Left cardiac atrium (tissue), 4 donors: ENCODE measurements around the gene EPHA10. TPM values are rescaled to one million over a fixed set of nuclear protein-coding genes. Genes with fewer than 3 reads are reported as not detected.
"Not testable (repeated sequence)": the region's sequence is repeated elsewhere in the genome, so short reads cannot be mapped to it uniquely, and the experiment has no call there.

Source experiments
- ATAC-seq, 2 donors: fragments of 200-7000 bp; cut with Tn5 transposase; one replicate each; pipeline ENCODE4 v1.9.1; 2020; ENCODE audit warnings: mild to moderate bottlenecking in 2 of 2, moderate library complexity in 2 of 2
- DNase-seq: peaks from one replicate; pipeline ENCODE4 v3.0.0-alpha.2; 2020
- intact Hi-C, 2 donors: fragments of 100-400 bp; cut with DNase I; formaldehyde crosslinking; loops; one replicate each; pipeline versions ENCODE4 v1.14.1 to v1.15.1; 2022 to 2023
- total RNA-seq, 2 donors: library from RNA; stranded (reverse); fragmentation: NEBNext Ultra II Directional; extraction: Animal tissue kit (Norgen Biotek cat#: 25700); gene quantifications; one replicate each; pipeline ENCODE4 v1.2.1, GENCODE V29; 2021
- donor health status: DM: no; HTN: yes; CAD: no.
- donor health status: DM: no; HTN: yes; CAD: no; lungs with severe emphysema.
- donor health status: DM: yes; HTN: yes; CAD: no.
- donor health status: Dilated cardiomyopathy.

Gene EPHA10
- total RNA-seq, 2 donors from 2014 or later, result 0.16 to 0.21 TPM

DNA sequence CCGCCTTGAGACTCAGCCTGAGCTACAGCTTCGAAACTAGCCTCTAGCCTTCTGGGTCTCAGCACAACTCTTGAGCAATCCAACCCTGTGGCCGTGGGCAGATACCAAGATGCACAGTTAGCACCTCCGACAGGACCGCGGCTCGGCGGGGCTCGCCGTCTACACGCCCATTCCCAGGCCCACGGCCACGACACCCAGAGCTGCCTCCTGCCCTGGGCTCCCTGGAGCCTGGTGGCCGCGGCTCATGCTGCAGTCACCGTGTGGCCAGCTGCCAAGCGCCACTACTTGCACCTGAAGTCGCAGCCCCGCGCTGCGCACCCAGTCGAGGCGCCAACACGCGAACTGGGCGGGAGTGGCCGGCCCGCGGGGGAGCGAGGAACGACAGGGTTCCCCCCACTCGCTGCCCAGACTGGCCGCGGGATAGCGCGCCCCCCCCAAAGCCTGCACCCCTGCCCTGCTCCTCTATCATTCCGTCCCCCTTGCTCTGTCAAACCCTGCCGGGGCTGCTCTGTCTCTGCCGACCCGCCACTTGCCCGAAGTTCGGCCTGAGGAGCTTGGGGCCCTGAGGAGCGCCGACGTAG is 73.3 kb downstream of the EPHA10 start:
- ATAC-seq (peak; percentile 4 to 12), DNase-seq (peak; percentile 48)
- intact Hi-C loops, result loop anchor here in 1 of 2 donors (5.0 kb wide), 1 partner anchor 116 kb away; the partner anchor contains the start of genes C1orf122 and YRDC

DNA sequence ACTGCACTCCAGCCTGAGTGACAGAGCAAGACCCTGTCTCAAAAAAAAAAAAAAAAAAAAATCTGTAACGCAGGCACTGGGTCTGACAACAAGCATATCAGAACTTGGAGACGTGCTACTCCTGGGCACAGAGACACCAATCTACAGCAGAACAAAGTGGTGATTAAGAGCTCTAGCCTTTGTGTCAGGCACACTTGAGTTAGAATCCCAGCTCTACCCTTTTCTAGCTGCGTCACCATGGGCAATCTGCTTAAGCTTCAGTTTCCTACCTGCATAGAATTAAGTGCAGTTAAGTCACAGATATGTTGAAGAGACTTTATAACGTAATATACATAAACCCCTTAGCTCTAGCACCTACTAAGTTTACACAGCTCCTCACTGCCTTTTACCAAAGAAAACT is 76.0 kb downstream of the EPHA10 start:
- DNase-seq, result no peak
- intact Hi-C loops, result loop anchor here in 1 of 2 donors (10.0 kb wide), 2 partner anchors 84 to 234 kb away; no protein-coding TSS in a partner anchor
- ATAC-seq, result no peak

DNA sequence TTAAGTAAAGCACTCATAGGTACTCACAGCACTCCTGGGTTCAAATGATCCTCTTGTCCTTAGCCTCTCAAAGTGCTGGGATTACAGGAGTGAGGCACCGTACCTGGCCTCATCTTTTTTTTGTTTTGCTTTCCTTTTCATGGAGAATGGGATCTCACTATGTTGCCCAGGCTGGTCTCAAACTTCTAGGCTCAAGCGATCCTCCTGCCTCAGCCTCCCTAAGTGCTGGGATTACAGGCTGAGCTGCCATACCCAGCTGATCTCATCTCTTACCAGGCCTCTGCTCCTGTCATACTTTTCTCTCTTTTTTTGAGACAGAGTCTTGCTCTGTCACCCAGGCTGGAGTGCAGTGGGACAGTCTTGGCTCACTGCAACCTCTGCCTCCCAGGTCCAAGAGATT is 77.2 kb downstream of the EPHA10 start:
- ATAC-seq, DNase-seq: not testable (repeated sequence)
- intact Hi-C loops, result loop anchor here in 1 of 2 donors (10.0 kb wide), 2 partner anchors 83 to 233 kb away; no protein-coding TSS in a partner anchor

DNA sequence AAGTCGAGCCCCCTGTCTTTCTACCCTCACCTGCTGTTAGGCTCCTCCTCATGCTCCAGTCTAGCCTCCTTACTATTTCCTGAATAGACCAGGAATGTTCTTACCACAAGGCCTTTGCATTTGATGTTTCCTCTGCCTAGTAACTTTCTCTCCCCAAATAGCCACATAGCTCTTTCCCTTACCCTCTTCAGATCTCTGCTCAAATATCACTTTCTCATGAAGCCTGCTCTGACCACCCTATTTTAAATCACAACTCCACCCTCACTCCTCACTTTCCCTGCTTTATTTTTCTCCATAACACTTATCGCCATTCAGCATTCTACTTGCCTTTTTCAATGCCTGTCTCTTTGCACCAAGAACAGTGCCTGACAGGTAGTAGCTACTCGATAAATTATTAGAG is 79.2 kb downstream of the EPHA10 start:
- ATAC-seq (no peak), DNase-seq (no peak)
- intact Hi-C loops, result loop anchor here in 1 of 2 donors (10.0 kb wide), 2 partner anchors 81 to 231 kb away; no protein-coding TSS in a partner anchor

DNA sequence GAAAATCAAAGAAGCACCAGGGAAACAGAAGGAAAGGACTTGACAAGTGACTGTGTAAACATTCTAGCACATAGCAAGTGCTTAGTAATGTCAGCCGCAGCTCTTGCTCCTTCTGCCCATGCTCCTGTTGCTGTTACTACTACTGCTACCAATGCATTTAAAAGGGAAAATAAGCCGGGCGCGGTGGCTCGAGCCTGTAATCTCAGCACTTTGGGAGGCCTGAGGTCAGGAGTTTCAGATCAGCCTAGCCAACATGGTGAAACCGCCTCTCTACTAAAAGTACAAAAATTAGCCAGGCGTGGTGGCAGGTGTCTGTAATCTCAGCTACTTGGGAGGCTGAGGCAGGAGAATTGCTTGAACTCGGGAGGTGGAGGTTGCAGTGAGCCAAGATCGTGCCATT is 80.7 kb downstream of the EPHA10 start:
- DNase-seq, result not testable (repeated sequence)
- intact Hi-C loops, result loop anchor here (5.0 to 10.0 kb wide), 4 partner anchors 77 to 232 kb away; no protein-coding TSS in a partner anchor

DNA sequence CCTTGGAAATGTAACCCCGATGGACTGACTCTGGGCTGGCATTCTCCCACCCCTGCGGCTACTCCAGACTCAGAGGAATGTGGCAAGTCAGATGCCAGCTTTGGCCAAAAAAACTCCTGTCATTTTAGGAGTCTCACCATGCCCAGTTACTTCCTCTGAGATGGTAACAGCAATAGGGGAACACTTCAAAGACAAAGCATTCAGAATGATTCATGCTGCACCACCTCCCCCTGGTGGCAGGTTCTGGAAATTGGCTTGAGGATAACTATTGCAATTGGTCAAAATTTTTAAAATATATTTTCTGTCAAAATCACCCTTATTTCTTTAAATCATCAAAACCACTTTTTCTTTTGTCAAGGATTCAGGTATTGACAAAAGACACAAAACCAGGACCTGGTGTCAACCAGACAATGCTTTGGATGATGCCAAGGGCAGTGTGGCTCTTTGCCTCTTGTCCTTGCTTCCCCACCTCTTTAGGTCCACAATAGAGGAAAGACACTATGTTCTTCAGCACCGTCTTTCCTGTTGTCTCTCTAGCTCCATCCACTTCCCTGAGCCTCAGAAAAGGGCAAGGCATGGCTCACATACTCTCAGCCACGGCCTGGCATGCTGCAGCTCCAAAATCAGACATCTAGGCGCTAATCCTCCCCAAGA is 82.5 kb downstream of the EPHA10 start:
- intact Hi-C loops, result loop anchor here (5.0 to 10.0 kb wide), 4 partner anchors 75 to 230 kb away; no protein-coding TSS in a partner anchor
- ATAC-seq (peak; percentile 57 to 74), DNase-seq (peak; percentile 68)

More for the DNA sequence above, 80.7 kb downstream of the EPHA10 start:
- not testable (repeated sequence) for ATAC-seq

DNA sequence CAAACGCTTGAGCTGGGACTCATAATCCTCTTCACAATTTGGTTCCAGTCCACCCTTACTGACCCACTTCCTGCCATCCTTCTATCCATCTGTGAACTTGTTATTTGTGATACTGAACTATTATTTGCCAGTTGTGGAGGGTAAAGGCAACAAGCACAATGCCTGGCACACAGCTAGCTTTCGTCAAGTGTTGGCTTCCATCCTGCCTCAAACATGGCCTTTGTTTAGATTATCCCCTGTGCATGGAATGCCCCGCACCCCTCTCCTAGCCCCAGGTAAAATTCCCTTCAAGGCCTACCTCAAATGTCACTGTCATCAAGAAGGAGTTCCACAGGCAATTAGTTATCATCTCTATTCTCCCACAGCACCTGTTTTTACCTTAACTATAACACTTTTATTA is 84.0 kb downstream of the EPHA10 start:
- DNase-seq (no peak), ATAC-seq (no peak)
- intact Hi-C loops, result loop anchor here (5.0 to 10.0 kb wide), 4 partner anchors 74 to 229 kb away; no protein-coding TSS in a partner anchor

DNA sequence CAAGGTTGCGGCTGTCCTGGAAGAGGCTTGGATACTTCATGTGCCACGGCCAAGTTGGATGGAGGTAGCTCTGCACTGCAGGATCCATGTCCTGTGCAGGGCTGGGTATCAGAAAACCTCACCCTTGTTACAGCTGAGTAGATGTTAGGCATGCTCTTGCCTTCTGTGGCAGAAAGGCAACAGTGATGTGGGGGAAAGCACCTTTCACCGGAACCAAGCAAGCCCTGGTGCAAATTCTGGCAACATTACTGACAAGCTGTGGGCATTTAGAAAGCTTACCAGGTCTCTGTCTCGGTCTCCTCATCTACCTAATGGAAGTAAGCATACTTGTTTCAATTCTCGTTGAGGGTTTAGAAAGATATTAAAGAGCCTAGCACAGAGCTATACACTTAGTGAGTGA is 87.1 kb downstream of the EPHA10 start:
- ATAC-seq (no peak), DNase-seq (no peak)
- intact Hi-C loops, result no loop called here

DNA sequence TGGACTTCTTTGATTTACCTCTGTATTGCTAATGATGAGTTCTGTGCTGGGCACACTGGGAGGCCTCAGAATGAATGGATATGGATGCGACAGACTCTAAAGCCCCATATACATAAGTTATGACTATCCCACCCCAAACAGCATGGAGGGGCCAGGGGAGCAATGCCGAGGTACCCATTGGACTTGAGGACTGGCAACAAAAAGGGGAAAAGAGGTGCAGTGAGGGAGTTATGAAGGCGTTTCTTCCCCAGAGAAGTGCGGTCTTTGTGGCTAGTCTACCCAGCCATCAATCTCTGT is 87.8 kb downstream of the EPHA10 start:
- intact Hi-C loops, result no loop called here
- ATAC-seq (no peak), DNase-seq (no peak)

DNA sequence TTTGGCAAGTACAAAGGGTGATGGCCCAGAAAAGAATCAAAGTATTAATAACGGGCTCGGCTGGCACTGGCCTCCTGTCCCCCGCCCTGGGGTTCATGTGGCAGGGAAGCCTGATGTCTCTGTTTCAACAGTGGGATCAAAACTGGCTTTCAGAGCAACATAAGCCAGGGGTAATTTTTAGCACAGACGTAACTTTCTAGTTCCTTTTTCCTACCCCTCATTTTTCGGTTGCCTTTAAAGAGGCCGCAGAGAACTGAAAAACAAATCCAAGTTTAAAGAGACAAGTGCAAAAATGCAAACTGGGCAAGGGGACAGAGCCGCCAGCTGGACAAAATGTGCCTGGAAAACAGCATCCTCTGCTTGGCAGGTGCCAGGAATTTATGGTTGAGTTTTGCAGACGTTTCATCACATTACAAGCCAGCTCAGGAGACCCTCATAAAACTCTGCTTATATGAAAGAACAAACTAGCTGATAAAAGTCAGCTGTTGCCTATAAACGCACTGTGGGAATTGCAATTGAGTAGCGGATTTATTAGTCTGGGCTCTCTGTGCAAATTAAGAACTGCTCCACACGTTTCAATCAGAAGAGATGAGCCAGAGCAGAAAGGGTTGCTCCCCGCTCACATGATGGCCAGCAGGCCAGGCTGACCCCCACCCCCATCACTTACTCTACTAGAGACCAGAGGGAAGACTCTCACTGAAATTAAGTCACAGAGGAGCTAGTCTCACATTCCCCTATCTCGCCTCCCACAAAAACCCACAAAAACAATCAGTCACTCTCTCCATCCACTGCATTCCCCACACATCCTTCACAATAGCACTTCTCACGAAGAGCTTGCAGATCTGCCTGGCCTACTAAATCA is 88.4 kb downstream of the EPHA10 start:
- intact Hi-C loops, result no loop called here
- ATAC-seq (no peak), DNase-seq (no peak)

DNA sequence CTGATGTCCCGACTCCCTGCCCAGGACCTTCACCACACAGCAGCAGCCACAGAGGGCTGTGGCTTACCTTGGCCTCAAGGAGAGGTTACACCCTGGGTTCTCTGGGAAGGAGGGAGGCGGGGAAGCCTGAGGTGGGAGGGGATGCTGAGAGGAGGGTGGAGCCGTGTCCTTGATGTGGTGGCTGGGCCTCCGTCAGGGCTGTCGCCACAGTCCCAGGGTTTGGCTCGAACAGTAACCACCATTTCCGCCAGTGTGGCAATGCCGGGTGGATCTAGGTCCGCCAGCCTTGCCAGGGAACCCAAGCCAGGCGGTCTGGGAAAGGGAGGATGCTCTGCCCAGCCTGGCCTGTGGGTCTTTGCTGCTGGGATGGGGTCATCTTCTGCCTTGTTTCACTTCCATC is 91.0 kb downstream of the EPHA10 start:
- intact Hi-C loops, result no loop called here
- no peak for DNase-seq

DNA sequence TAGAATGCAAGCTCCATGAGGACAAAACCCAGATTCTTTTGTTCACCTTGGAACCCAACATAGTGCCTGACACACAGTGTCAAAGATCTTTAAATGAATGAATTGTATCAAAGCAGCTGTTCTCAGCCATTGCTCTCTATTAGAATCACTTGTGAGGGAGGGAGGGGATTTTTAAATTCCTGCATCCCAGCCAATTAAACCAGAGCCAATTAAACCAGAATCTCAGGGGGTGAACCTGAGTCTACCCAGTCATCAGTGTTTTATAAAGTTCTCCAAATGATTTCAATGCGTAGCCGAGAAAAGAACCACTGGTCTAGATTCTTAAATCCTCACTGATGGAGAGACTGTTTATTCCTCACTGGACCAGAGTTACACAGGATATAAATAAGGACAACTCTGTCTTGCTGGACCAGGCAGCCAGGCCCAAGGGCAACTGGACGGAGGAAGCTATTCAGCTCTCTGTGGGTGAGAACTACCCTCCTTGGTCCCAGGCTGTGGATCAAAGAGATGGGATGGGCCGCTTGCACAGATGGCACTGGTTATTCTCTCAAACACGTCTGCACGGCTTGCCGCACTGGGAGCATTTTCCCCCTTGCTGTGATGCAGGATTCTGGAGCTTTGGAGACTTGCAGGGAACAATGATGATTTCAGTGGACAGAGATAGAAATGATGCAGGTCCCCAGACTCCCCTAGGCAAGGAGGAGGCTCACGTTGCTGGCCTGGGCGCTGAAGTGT is 92.6 kb downstream of the EPHA10 start:
- no peak for DNase-seq
- intact Hi-C loops, result no loop called here
- ATAC-seq, result no peak

More for the DNA sequence above, 91.0 kb downstream of the EPHA10 start:
- ATAC-seq, result no peak

DNA sequence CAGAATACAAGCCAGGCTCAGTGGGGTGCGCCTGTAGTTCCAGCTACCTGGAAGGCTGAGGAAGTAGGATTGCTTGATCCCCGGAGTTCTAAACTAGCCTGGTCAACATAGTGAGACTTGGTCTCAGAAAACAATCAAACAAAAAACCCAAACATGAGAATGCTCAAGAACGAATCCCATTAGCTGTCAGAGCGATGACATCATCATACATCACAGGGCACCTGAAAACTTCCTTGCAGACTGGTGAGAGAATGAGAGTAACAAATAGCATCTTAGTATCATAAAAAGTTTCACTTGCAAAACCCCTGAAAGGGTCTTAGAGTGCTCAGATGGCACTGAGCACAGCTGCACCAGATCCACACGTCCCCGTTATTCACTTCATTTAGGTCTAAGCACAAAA is 93.7 kb downstream of the EPHA10 start:
- ATAC-seq (no peak), DNase-seq (no peak)
- intact Hi-C loops, result no loop called here

DNA sequence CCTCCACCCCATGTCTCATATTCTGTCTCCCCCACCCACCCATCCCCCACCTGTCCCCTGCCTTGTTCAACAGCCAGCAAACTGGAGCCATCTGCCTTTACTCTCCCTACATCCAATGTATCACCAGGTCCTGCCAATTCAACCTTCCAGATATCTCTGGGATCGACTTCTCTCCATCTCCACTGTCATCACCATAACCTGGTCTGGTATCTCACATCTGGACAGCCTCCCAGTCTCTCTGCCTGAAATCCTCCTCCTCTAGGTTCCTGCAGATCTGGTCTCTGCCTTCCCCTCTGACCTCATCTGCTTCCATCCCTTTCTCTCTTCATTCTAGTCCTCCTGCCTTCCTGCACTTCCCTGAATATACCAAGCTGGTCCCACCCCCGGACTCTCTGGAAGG is 94.8 kb downstream of the EPHA10 start:
- no peak for DNase-seq
- intact Hi-C loops, result no loop called here

DNA sequence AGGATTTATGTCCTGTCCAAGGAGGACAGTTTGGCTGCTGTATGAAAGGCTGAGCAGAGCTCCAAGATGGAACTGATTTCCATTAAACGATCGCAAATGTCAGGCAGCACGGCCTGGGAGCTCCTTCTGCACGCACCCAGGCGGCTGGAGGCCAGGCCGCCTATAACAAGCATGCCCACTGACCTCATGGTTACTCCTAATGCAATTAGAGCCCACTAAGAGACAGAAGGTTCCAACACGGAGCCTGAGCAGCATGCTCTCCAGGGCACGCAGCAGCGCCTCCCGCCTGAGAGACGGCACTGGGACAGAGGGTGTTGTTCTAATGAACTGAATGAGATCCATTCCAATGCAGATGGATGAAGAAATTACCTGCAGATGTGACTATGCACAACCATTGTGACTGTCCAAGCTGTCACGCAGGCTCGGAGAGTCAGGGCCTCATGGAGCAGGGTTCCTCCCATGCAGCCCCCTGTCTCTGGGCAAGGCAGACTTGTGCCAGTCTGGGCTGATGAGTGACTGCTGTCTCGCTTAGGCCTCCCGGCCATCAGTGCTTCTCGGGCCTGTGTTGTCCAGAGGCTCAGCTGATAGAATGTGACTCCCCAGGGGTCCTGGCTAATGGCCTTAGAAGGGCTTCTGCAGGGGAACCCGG is 97.8 kb downstream of the EPHA10 start:
- ATAC-seq (no peak), DNase-seq (no peak)
- intact Hi-C loops, result no loop called here

More for the DNA sequence above, 94.8 kb downstream of the EPHA10 start:
- no peak for ATAC-seq

DNA sequence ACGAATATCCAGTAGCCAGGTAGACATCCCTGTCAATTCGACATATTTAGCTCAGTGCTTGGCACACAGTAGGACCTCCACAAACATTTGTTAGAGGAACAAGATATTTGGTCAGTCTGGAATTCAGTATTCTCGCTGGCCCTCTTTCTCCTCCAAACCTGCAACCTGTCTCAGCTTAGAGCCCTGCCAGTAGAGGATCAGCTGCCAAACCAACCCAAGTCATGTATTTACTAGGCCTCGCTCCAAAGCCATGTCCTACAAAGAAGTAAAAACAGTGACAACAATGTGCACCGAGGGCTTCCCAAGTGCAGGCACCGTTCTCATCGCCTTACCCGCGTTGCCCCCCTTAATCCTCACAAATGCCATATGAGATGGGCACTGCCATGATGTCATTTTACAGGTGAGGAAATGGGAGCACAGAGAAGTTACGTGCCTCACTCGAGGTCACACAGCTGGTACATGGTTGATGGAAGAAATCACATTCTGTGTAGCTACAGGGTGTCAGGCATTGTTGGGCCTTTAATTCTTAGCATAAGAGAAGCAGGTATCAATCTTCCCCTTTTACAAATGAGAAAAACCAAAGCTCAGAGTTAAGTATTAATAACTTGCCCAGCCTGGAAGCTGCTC is 98.6 kb downstream of the EPHA10 start:
- DNase-seq (no peak), ATAC-seq (no peak)
- intact Hi-C loops, result no loop called here
